HEK293 (cell line): ENCODE data around the gene NREP.
A peak's percentile ranks its signal among the peaks of the same experiment; 100 is the strongest.

Source experiments
- CTCF ChIA-PET: fragments of 350-600 bp; formaldehyde crosslinking; extraction: SDS; loops from one replicate; lab custom pipeline; 2021; ENCODE audit warnings: antibody characterized with exemption; lab: Yijun Ruan, JAX
- POLR2A ChIA-PET: fragments of 300-600 bp; formaldehyde crosslinking; extraction: SDS; loops from one replicate; lab custom pipeline; 2020; ENCODE audit warnings: antibody characterized with exemption, inconsistent platforms; lab: Yijun Ruan, JAX
- H3K27ac ChIP-seq: fragments of 200-500 bp; sonication (Bioruptor generic); 2 replicates; pipeline ENCODE4 v1.5.1; 2014; ENCODE audit warnings: low read depth, low read length, control low read depth, inconsistent platforms; ENCODE audit errors: extremely low read depth
- H3K36me3 ChIP-seq, 2 experiments: fragments of 200-500 bp in 1 of 2; sonication (Bioruptor generic) in 1 of 2; 1 replicate in 1 of 2; 2 replicates in 1 of 2; pipeline ENCODE4 v1.5.1; 2014 to 2017; ENCODE audit warnings: inconsistent platforms in 2 of 2, low read length in 2 of 2; ENCODE audit not compliant: control insufficient read depth in 2 of 2, insufficient read depth in 1 of 2
- H3K4me1 ChIP-seq: fragments of 200-500 bp; sonication (Bioruptor generic); 2 replicates; pipeline ENCODE4 v1.5.1; 2014; ENCODE audit warnings: mild to moderate bottlenecking, low read length, inconsistent platforms; ENCODE audit not compliant: control insufficient read depth, insufficient read depth
- H3K4me3 ChIP-seq: 2 replicates; pipeline ENCODE4 v1.5.1; 2011; ENCODE audit warnings: low read depth, mild to moderate bottlenecking, control low read depth, low read length, moderate library complexity
- H3K9me3 ChIP-seq: fragments of 200-500 bp; sonication (Bioruptor generic); 2 replicates; pipeline ENCODE4 v1.5.1; 2014; ENCODE audit warnings: low read depth, low read length, inconsistent platforms; ENCODE audit not compliant: control insufficient read depth, insufficient read depth
- MEIS1 ChIP-seq: sonication (generic); formaldehyde crosslinking; IDR thresholded peaks from 2 replicates; pipeline ENCODE4 v1.8.1; 2022; ENCODE audit warnings: missing genetic modification reagents, mild to moderate bottlenecking, borderline replicate concordance
- OSR2 ChIP-seq: fragments of 450-650 bp; formaldehyde crosslinking; IDR thresholded peaks from 2 replicates; pipeline ENCODE4 v1.5.1; 2016; ENCODE audit warnings: missing biosample characterization, missing genetic modification characterization
- PRDM1 ChIP-seq: fragments of 450-650 bp; formaldehyde crosslinking; IDR thresholded peaks from 2 replicates; pipeline ENCODE4; 2016; ENCODE audit warnings: missing biosample characterization, missing genetic modification characterization
- RBAK ChIP-seq: fragments of 450-650 bp; formaldehyde crosslinking; IDR thresholded peaks from 2 replicates; pipeline ENCODE4 v1.5.1; 2016; ENCODE audit warnings: missing biosample characterization, missing genetic modification characterization
- YY1 ChIP-seq: fragments of 450-650 bp; formaldehyde crosslinking; IDR thresholded peaks from 2 replicates; pipeline ENCODE4 v1.5.1; 2018; ENCODE audit warnings: missing biosample characterization, missing genetic modification characterization
- YY2 ChIP-seq: fragments of 450-650 bp; formaldehyde crosslinking; IDR thresholded peaks from 2 replicates; pipeline ENCODE4 v1.5.1; 2016; ENCODE audit warnings: missing biosample characterization, missing genetic modification characterization
- ZBTB21 ChIP-seq: fragments of 450-650 bp; formaldehyde crosslinking; IDR thresholded peaks from 2 replicates; pipeline ENCODE4 v1.5.1; 2017; ENCODE audit warnings: missing biosample characterization, missing genetic modification characterization
- ZBTB48 ChIP-seq: fragments of 450-650 bp; formaldehyde crosslinking; IDR thresholded peaks from 2 replicates; pipeline ENCODE4 v1.5.1; 2016; ENCODE audit warnings: missing biosample characterization, missing genetic modification characterization
- ZNF211 ChIP-seq: fragments of 450-650 bp; formaldehyde crosslinking; IDR thresholded peaks from 2 replicates; pipeline ENCODE4 v1.5.1; 2016; ENCODE audit warnings: low read depth, missing biosample characterization, missing genetic modification characterization
- ZNF324 ChIP-seq: fragments of 450-650 bp; formaldehyde crosslinking; IDR thresholded peaks from 2 replicates; pipeline ENCODE4 v1.5.1; 2016; ENCODE audit warnings: missing biosample characterization, missing genetic modification characterization
- ZNF366 ChIP-seq: fragments of 450-650 bp; formaldehyde crosslinking; conservative IDR thresholded peaks from 2 replicates; pipeline ENCODE4 v1.5.1; 2016; ENCODE audit warnings: missing biosample characterization, missing genetic modification characterization
- ZNF48 ChIP-seq: fragments of 450-650 bp; formaldehyde crosslinking; IDR thresholded peaks from 2 replicates; pipeline ENCODE4 v1.5.1; 2016; ENCODE audit warnings: missing biosample characterization, missing genetic modification characterization
- ZNF510 ChIP-seq: fragments of 450-650 bp; formaldehyde crosslinking; IDR thresholded peaks from 2 replicates; pipeline ENCODE4 v1.5.1; 2018; ENCODE audit warnings: mild to moderate bottlenecking, missing genetic modification characterization, missing biosample characterization; ENCODE audit not compliant: insufficient replicate concordance
- ZNF785 ChIP-seq: fragments of 450-650 bp; formaldehyde crosslinking; IDR thresholded peaks from 2 replicates; pipeline ENCODE4 v1.5.1; 2016; ENCODE audit warnings: missing biosample characterization, missing genetic modification characterization
- ZNF843 ChIP-seq: fragments of 450-650 bp; formaldehyde crosslinking; IDR thresholded peaks from 2 replicates; pipeline ENCODE4 v1.5.1; 2016; ENCODE audit warnings: missing biosample characterization, missing genetic modification characterization
- ZXDB ChIP-seq: fragments of 450-650 bp; formaldehyde crosslinking; IDR thresholded peaks from 2 replicates; pipeline ENCODE4 v1.5.1; 2016; ENCODE audit warnings: missing biosample characterization, missing genetic modification characterization
- TF ChIP-seq, protein P1 (sequence below): sonication (generic); formaldehyde crosslinking; IDR thresholded peaks from 2 replicates; pipeline ENCODE4 v1.8.1; 2022; ENCODE audit warnings: mild to moderate bottlenecking, moderate library complexity, missing genetic modification reagents
- TF ChIP-seq, protein P2 (sequence below): fragments of 450-650 bp; formaldehyde crosslinking; IDR thresholded peaks from 2 replicates; pipeline ENCODE4 v1.5.1; 2016; ENCODE audit warnings: missing biosample characterization, missing genetic modification characterization
- TF ChIP-seq, protein P3 (sequence below): fragments of 450-650 bp; formaldehyde crosslinking; IDR thresholded peaks from 2 replicates; pipeline ENCODE4 v1.5.1; 2016; ENCODE audit warnings: missing biosample characterization, missing genetic modification characterization
- TF ChIP-seq, protein P4 (sequence below): fragments of 450-650 bp; formaldehyde crosslinking; IDR thresholded peaks from 2 replicates; pipeline ENCODE4 v1.5.1; 2016; ENCODE audit warnings: missing biosample characterization, missing genetic modification characterization
- TF ChIP-seq, protein P5 (sequence below): fragments of 450-650 bp; IDR thresholded peaks from 2 replicates; pipeline ENCODE4 v1.5.1; 2018; ENCODE audit warnings: missing biosample characterization, mild to moderate bottlenecking, missing genetic modification characterization

The NREP gene

DNA sequence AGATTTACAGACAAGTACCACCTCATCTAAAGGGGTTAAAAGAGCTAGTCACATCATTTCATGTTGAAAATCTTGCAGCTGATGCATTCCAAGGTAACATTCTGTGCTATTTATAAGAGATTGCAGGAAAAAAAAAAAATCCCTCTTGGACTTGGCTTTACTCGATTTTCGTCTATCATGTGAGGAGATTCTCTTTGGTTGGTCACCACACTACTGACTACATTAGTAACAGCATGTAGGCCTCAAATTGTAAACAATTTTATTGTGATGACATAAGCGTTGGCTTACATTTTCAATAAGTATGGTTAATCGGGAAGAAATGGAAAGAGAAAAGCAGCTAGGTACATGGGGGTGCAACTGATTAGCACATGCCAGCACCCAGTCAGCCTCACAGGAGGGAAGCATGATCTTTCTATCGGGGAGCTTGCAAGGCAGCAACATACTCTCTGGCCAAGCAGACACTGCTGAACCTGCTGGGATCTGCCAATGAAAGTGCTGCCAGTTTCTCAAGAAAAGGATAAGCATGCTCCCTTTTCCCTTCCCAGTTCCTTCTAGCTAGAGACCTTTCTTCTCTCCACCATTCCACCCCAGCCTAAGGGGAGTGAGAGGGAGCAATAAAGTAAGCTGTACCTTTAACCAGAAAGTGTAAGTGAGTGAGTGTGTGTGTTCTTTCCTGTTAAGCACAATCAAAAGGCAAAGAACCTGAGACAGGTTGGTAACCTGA is 7.5 kb downstream of the NREP start:
- TF ChIP-seq, protein P1, sequence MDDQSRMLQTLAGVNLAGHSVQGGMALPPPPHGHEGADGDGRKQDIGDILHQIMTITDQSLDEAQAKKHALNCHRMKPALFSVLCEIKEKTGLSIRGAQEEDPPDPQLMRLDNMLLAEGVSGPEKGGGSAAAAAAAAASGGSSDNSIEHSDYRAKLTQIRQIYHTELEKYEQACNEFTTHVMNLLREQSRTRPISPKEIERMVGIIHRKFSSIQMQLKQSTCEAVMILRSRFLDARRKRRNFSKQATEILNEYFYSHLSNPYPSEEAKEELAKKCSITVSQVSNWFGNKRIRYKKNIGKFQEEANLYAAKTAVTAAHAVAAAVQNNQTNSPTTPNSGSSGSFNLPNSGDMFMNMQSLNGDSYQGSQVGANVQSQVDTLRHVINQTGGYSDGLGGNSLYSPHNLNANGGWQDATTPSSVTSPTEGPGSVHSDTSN (CRISPR knock-in tag) = no peak
- TF ChIP-seq PRDM1 (peak; percentile 54), OSR2 (no peak), YY1 (tag by site-specific recombination) (no peak)
- H3K4me1 ChIP-seq = no peaks in the 10 kb centered on the region
- H3K27ac ChIP-seq = no peak overlapping the region
- no peak overlapping the region for H3K4me3 ChIP-seq
- no peaks in the 10 kb centered on the region; a peak in 1 of 3 replicates for H3K36me3 ChIP-seq
- ChIA-PET POLR2A (no interaction called here), CTCF (no interaction called here)
- no peaks in the 10 kb centered on the region for H3K9me3 ChIP-seq

DNA sequence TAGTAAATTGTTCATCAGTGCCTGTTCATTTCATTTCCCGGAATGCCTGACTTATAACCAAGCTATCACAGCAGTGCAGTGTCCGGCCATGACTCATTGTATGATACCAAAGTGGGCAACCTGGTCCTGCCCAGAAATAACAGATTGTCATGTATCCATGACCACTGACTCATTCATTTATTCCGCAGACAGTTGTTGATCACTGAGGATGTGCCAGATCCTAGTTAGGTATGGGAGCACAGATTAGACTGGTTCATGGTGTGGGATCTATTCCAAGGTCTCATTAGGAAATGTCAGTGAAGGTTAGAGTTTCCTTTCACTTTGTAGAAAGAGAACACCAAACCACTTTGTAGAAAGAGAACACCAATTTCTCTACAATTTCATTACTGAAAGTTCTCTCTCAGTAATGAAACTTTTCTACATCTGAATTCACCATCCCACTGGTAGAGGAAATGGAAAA is 8.7 kb downstream of the NREP start:
- Histone ChIP-seq H3K36me3 (no peaks in the 10 kb centered on the region; a peak in 1 of 3 replicates), H3K4me3 (no peak overlapping the region), H3K27ac (no peak overlapping the region), H3K9me3 (no peaks in the 10 kb centered on the region), H3K4me1 (0 out of 2 replicates have a peak, but pooled peaks cover 2% of the 10 kb centered on the region)
- POLR2A ChIA-PET = no interaction called here
- TF ChIP-seq PRDM1 (peak; percentile 53), ZBTB21 (tag by site-specific recombination) (no peak)
- CTCF ChIA-PET = interaction anchor here (1.0 kb wide), 1 partner anchor 21 kb away, joined by 3 read pairs; no protein-coding TSS in a partner anchor

DNA sequence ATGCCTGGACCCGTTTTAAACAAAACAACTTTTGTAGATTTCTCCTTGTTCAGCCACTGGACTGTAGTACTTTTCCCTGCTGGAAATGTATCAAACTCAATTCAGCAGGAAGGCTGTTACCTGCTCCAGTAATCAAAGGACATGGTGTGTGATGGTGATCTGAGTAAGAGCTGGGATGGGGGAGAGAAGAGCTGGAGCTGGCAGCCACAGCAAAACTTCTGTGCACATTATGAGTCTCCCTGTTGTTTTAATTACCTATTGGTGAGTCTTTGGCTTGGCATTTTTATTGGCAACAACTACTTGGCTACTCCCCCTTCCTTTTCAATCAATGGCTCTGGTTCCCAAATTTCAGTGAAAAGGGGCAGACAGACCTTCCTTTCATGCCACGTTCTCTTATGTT is 9.7 kb downstream of the NREP start:
- ChIA-PET POLR2A (no interaction called here), CTCF (interaction anchor here (1.0 kb wide), 1 partner anchor 20 kb away, joined by 3 read pairs; no protein-coding TSS in a partner anchor)
- no peak overlapping the region for H3K4me3 ChIP-seq
- no peak overlapping the region for H3K27ac ChIP-seq
- H3K4me1 ChIP-seq = 0 out of 2 replicates have a peak, but pooled peaks cover 2% of the 10 kb centered on the region
- H3K9me3 ChIP-seq = no peaks in the 10 kb centered on the region
- H3K36me3 ChIP-seq = no peaks in the 10 kb centered on the region; a peak in 1 of 3 replicates
- TF ChIP-seq MEIS1 = no peak
- no peak for TF ChIP-seq ZNF785 (tag by site-specific recombination)
- no peak for TF ChIP-seq ZNF843 (tag by site-specific recombination)
- TF ChIP-seq ZNF48 = no peak
- TF ChIP-seq, protein P2, sequence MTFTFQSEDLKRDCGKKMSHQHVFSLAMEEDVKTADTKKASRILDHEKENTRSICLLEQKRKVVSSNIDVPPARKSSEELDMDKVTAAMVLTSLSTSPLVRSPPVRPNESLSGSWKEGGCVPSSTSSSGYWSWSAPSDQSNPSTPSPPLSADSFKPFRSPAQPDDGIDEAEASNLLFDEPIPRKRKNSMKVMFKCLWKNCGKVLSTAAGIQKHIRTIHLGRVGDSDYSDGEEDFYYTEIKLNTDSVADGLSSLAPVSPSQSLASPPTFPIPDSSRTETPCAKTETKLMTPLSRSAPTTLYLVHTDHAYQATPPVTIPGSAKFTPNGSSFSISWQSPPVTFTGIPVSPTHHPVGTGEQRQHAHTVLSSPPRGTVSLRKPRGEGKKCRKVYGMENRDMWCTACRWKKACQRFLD (tag by site-specific recombination) = no peak
- no peak for TF ChIP-seq ZNF366
- TF ChIP-seq, protein P3, sequence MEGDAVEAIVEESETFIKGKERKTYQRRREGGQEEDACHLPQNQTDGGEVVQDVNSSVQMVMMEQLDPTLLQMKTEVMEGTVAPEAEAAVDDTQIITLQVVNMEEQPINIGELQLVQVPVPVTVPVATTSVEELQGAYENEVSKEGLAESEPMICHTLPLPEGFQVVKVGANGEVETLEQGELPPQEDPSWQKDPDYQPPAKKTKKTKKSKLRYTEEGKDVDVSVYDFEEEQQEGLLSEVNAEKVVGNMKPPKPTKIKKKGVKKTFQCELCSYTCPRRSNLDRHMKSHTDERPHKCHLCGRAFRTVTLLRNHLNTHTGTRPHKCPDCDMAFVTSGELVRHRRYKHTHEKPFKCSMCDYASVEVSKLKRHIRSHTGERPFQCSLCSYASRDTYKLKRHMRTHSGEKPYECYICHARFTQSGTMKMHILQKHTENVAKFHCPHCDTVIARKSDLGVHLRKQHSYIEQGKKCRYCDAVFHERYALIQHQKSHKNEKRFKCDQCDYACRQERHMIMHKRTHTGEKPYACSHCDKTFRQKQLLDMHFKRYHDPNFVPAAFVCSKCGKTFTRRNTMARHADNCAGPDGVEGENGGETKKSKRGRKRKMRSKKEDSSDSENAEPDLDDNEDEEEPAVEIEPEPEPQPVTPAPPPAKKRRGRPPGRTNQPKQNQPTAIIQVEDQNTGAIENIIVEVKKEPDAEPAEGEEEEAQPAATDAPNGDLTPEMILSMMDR (tag by site-specific recombination) = no peak
- no peak for TF ChIP-seq ZNF324
- TF ChIP-seq ZNF211 (tag by site-specific recombination) = no peak
- TF ChIP-seq ZNF510 (tag by site-specific recombination) = no peak
- TF ChIP-seq ZBTB48 (tag by site-specific recombination) = no peak
- TF ChIP-seq, protein P4, sequence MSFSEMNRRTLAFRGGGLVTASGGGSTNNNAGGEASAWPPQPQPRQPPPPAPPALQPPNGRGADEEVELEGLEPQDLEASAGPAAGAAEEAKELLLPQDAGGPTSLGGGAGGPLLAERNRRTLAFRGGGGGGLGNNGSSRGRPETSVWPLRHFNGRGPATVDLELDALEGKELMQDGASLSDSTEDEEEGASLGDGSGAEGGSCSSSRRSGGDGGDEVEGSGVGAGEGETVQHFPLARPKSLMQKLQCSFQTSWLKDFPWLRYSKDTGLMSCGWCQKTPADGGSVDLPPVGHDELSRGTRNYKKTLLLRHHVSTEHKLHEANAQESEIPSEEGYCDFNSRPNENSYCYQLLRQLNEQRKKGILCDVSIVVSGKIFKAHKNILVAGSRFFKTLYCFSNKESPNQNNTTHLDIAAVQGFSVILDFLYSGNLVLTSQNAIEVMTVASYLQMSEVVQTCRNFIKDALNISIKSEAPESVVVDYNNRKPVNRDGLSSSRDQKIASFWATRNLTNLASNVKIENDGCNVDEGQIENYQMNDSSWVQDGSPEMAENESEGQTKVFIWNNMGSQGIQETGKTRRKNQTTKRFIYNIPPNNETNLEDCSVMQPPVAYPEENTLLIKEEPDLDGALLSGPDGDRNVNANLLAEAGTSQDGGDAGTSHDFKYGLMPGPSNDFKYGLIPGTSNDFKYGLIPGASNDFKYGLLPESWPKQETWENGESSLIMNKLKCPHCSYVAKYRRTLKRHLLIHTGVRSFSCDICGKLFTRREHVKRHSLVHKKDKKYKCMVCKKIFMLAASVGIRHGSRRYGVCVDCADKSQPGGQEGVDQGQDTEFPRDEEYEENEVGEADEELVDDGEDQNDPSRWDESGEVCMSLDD (tag by site-specific recombination) = no peak
- TF ChIP-seq, protein P5, sequence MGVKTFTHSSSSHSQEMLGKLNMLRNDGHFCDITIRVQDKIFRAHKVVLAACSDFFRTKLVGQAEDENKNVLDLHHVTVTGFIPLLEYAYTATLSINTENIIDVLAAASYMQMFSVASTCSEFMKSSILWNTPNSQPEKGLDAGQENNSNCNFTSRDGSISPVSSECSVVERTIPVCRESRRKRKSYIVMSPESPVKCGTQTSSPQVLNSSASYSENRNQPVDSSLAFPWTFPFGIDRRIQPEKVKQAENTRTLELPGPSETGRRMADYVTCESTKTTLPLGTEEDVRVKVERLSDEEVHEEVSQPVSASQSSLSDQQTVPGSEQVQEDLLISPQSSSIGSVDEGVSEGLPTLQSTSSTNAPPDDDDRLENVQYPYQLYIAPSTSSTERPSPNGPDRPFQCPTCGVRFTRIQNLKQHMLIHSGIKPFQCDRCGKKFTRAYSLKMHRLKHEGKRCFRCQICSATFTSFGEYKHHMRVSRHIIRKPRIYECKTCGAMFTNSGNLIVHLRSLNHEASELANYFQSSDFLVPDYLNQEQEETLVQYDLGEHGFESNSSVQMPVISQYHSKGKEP (tag by site-specific recombination) = no peak
- TF ChIP-seq PRDM1 = no peak
- no peak for TF ChIP-seq RBAK (tag by site-specific recombination)
- TF ChIP-seq ZXDB (tag by site-specific recombination) = no peak
- TF ChIP-seq YY2 = no peak
